SK-N-MC (cell line): ENCODE measurements around the gene EMP3.

Source experiments
- EZH2 ChIP-seq: fragments of 200-600 bp; sonication (generic); IDR thresholded peaks from one replicate; pipeline ENCODE4 v1.6.1; 2017; ENCODE audit warnings: antibody characterized with exemption
- POLR2AphosphoS5 ChIP-seq: IDR thresholded peaks from 2 replicates; pipeline ENCODE4 v1.6.1; 2012; ENCODE audit warnings: mild to moderate bottlenecking, low read depth, low read length, borderline replicate concordance

- TF ChIP-seq POLR2AphosphoS5 (no peak), EZH2 (no peak)
These were observed 5.5 kb upstream of the EMP3 start for GRCh38 chr19:48319647-48320541.
